HEK293 (cell line): ENCODE measurements around the gene TTC33.

Experiments
- CTCF ChIA-PET: fragments of 350-600 bp; formaldehyde crosslinking; extraction: SDS; loops from one replicate; lab custom pipeline; 2021; ENCODE audit warnings: antibody characterized with exemption; lab: Yijun Ruan, JAX
- POLR2A ChIA-PET: fragments of 300-600 bp; formaldehyde crosslinking; extraction: SDS; loops from one replicate; lab custom pipeline; 2020; ENCODE audit warnings: antibody characterized with exemption, inconsistent platforms; lab: Yijun Ruan, JAX
- H3K27ac ChIP-seq: fragments of 200-500 bp; sonication (Bioruptor generic); 2 replicates; pipeline ENCODE4 v1.5.1; 2014; ENCODE audit warnings: low read depth, low read length, control low read depth, inconsistent platforms; ENCODE audit errors: extremely low read depth
- H3K36me3 ChIP-seq, 2 experiments: fragments of 200-500 bp in 1 of 2; sonication (Bioruptor generic) in 1 of 2; 1 replicate in 1 of 2; 2 replicates in 1 of 2; pipeline ENCODE4 v1.5.1; 2014 to 2017; ENCODE audit warnings: inconsistent platforms in 2 of 2, low read length in 2 of 2; ENCODE audit not compliant: control insufficient read depth in 2 of 2, insufficient read depth in 1 of 2
- H3K4me1 ChIP-seq: fragments of 200-500 bp; sonication (Bioruptor generic); 2 replicates; pipeline ENCODE4 v1.5.1; 2014; ENCODE audit warnings: mild to moderate bottlenecking, low read length, inconsistent platforms; ENCODE audit not compliant: control insufficient read depth, insufficient read depth
- H3K4me3 ChIP-seq: 2 replicates; pipeline ENCODE4 v1.5.1; 2011; ENCODE audit warnings: low read depth, mild to moderate bottlenecking, control low read depth, low read length, moderate library complexity
- H3K9me3 ChIP-seq: fragments of 200-500 bp; sonication (Bioruptor generic); 2 replicates; pipeline ENCODE4 v1.5.1; 2014; ENCODE audit warnings: low read depth, low read length, inconsistent platforms; ENCODE audit not compliant: control insufficient read depth, insufficient read depth
- IKZF3 ChIP-seq: fragments of 450-650 bp; IDR thresholded peaks from 2 replicates; pipeline ENCODE4 v1.5.0; 2018; ENCODE audit warnings: missing biosample characterization, mild to moderate bottlenecking, missing genetic modification characterization, moderate library complexity
- KLF16 ChIP-seq: fragments of 450-650 bp; formaldehyde crosslinking; IDR thresholded peaks from 2 replicates; pipeline ENCODE4 v1.5.1; 2017; ENCODE audit warnings: missing biosample characterization, missing genetic modification characterization
- WT1 ChIP-seq: fragments of 450-650 bp; formaldehyde crosslinking; IDR thresholded peaks from 2 replicates; pipeline ENCODE4 v1.5.1; 2016; ENCODE audit warnings: missing biosample characterization, missing genetic modification characterization
- ZFHX2 ChIP-seq: fragments of 450-650 bp; formaldehyde crosslinking; conservative IDR thresholded peaks from 2 replicates; pipeline ENCODE4 v1.5.1; 2016; ENCODE audit warnings: missing biosample characterization, missing genetic modification characterization
- ZIC2 ChIP-seq: fragments of 450-650 bp; formaldehyde crosslinking; IDR thresholded peaks from 2 replicates; pipeline ENCODE4 v1.5.1; 2016; ENCODE audit warnings: missing biosample characterization, missing genetic modification characterization
- ZNF114 ChIP-seq: fragments of 450-650 bp; formaldehyde crosslinking; IDR thresholded peaks from 2 replicates; pipeline ENCODE4 v1.5.0; 2017; ENCODE audit warnings: missing biosample characterization, missing genetic modification characterization
- ZNF146 ChIP-seq: fragments of 450-650 bp; formaldehyde crosslinking; IDR thresholded peaks from 2 replicates; pipeline ENCODE4 v1.5.1; 2016; ENCODE audit warnings: missing biosample characterization, missing genetic modification characterization
- ZNF169 ChIP-seq: fragments of 450-650 bp; formaldehyde crosslinking; IDR thresholded peaks from 2 replicates; pipeline ENCODE4 v1.5.1; 2016; ENCODE audit warnings: missing biosample characterization, missing genetic modification characterization
- ZNF350 ChIP-seq: fragments of 450-650 bp; formaldehyde crosslinking; IDR thresholded peaks from 2 replicates; pipeline ENCODE4 v1.5.0; 2017; ENCODE audit warnings: missing biosample characterization, mild to moderate bottlenecking, missing genetic modification characterization
- ZNF354C ChIP-seq: fragments of 450-650 bp; formaldehyde crosslinking; IDR thresholded peaks from 2 replicates; pipeline ENCODE4 v1.5.1; 2016; ENCODE audit warnings: missing biosample characterization, missing genetic modification characterization, low read depth, borderline replicate concordance
- ZNF366 ChIP-seq: fragments of 450-650 bp; formaldehyde crosslinking; conservative IDR thresholded peaks from 2 replicates; pipeline ENCODE4 v1.5.1; 2016; ENCODE audit warnings: missing biosample characterization, missing genetic modification characterization
- ZNF37A ChIP-seq: fragments of 450-650 bp; IDR thresholded peaks from 2 replicates; pipeline ENCODE4 v1.5.1; 2018; ENCODE audit warnings: missing biosample characterization, missing genetic modification characterization
- ZNF394 ChIP-seq: fragments of 450-650 bp; formaldehyde crosslinking; IDR thresholded peaks from 2 replicates; pipeline ENCODE4 v1.5.1; 2016; ENCODE audit warnings: missing biosample characterization, missing genetic modification characterization, mild to moderate bottlenecking, moderate library complexity, borderline replicate concordance
- ZNF488 ChIP-seq: fragments of 450-650 bp; formaldehyde crosslinking; IDR thresholded peaks from 2 replicates; pipeline ENCODE4 v1.5.1; 2016; ENCODE audit warnings: missing biosample characterization, missing genetic modification characterization
- ZNF571 ChIP-seq: fragments of 450-650 bp; formaldehyde crosslinking; IDR thresholded peaks from 2 replicates; pipeline ENCODE4 v1.5.0; 2017; ENCODE audit warnings: missing biosample characterization, missing genetic modification characterization
- ZNF623 ChIP-seq: fragments of 450-650 bp; formaldehyde crosslinking; IDR thresholded peaks from 2 replicates; pipeline ENCODE4 v1.5.1; 2016; ENCODE audit warnings: missing biosample characterization, missing genetic modification characterization
- ZNF660 ChIP-seq: fragments of 450-650 bp; IDR thresholded peaks from 2 replicates; pipeline ENCODE4 v1.5.1; 2018; ENCODE audit warnings: missing biosample characterization, mild to moderate bottlenecking, missing genetic modification characterization
- ZNF664 ChIP-seq: fragments of 450-650 bp; formaldehyde crosslinking; IDR thresholded peaks from 2 replicates; pipeline ENCODE4 v1.5.1; 2016; ENCODE audit warnings: missing biosample characterization, missing genetic modification characterization
- ZNF677 ChIP-seq: fragments of 450-650 bp; IDR thresholded peaks from 2 replicates; pipeline ENCODE4 v1.5.0; 2018; ENCODE audit warnings: missing biosample characterization, mild to moderate bottlenecking, missing genetic modification characterization, moderate library complexity
- ZNF701 ChIP-seq: fragments of 450-650 bp; formaldehyde crosslinking; IDR thresholded peaks from 2 replicates; pipeline ENCODE4 v1.5.1; 2016; ENCODE audit warnings: missing biosample characterization, missing genetic modification characterization
- ZNF768 ChIP-seq: fragments of 450-650 bp; formaldehyde crosslinking; IDR thresholded peaks from 2 replicates; pipeline ENCODE4 v1.5.1; 2018; ENCODE audit warnings: missing biosample characterization, mild to moderate bottlenecking, missing genetic modification characterization
- ZNF830 ChIP-seq: fragments of 450-650 bp; IDR thresholded peaks from 2 replicates; pipeline ENCODE4 v1.5.0; 2018; ENCODE audit warnings: missing biosample characterization, missing genetic modification characterization, low read depth, mild to moderate bottlenecking, moderate library complexity
- ZSCAN23 ChIP-seq: fragments of 450-650 bp; formaldehyde crosslinking; IDR thresholded peaks from 2 replicates; pipeline ENCODE4 v1.5.1; 2016; ENCODE audit warnings: missing biosample characterization, missing genetic modification characterization
- TF ChIP-seq, protein P1 (sequence below): fragments of 450-650 bp; formaldehyde crosslinking; IDR thresholded peaks from 2 replicates; pipeline ENCODE4 v1.5.1; 2016; ENCODE audit warnings: missing biosample characterization, missing genetic modification characterization
- TF ChIP-seq, protein P2 (sequence below): fragments of 450-650 bp; formaldehyde crosslinking; IDR thresholded peaks from 2 replicates; pipeline ENCODE4 v1.5.1; 2016; ENCODE audit warnings: missing biosample characterization, missing genetic modification characterization
- TF ChIP-seq, protein P3 (sequence below): fragments of 450-650 bp; formaldehyde crosslinking; IDR thresholded peaks from 2 replicates; pipeline ENCODE4 v1.5.1; 2016; ENCODE audit warnings: missing biosample characterization, missing genetic modification characterization, borderline replicate concordance

The TTC33 gene

DNA sequence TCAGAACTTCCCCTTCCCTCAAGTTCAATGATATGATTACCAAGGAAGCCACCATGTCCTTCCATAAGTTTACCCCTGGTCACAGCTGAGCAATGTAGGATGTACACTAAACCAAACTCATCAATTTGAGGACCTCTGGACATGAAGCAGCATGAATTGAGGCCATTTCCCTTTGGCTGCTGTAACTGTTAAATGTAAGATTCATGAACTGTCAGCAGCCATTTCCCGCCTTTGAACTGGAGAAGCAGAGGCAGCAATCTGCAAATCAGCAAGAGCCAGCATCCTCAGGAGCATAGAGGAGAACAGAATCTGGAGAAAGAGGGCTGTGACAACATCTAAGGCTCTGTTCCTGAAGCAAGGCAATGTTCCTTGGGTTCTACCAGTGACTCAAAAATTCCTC lies 180.3 kb downstream of the TTC33 start:
- POLR2A ChIA-PET: no interaction called here
- TF ChIP-seq ZNF677 (tag by site-specific recombination) (no peak), ZNF394 (tag by site-specific recombination) (no peak), KLF16 (tag by site-specific recombination) (no peak), ZNF146 (tag by site-specific recombination) (no peak), ZNF830 (tag by site-specific recombination) (no peak), ZNF571 (no peak), ZNF354C (tag by site-specific recombination) (no peak), ZNF623 (tag by site-specific recombination) (no peak), ZNF768 (tag by site-specific recombination) (no peak), IKZF3 (tag by site-specific recombination) (no peak), ZNF660 (no peak), ZNF169 (tag by site-specific recombination) (no peak), ZFHX2 (tag by site-specific recombination) (no peak)
- TF ChIP-seq, protein P1, sequence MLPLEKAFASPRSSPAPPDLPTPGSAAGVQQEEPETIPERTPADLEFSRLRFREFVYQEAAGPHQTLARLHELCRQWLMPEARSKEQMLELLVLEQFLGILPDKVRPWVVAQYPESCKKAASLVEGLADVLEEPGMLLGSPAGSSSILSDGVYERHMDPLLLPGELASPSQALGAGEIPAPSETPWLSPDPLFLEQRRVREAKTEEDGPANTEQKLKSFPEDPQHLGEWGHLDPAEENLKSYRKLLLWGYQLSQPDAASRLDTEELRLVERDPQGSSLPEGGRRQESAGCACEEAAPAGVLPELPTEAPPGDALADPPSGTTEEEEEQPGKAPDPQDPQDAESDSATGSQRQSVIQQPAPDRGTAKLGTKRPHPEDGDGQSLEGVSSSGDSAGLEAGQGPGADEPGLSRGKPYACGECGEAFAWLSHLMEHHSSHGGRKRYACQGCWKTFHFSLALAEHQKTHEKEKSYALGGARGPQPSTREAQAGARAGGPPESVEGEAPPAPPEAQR (tag by site-specific recombination): no peak
- TF ChIP-seq, protein P2, sequence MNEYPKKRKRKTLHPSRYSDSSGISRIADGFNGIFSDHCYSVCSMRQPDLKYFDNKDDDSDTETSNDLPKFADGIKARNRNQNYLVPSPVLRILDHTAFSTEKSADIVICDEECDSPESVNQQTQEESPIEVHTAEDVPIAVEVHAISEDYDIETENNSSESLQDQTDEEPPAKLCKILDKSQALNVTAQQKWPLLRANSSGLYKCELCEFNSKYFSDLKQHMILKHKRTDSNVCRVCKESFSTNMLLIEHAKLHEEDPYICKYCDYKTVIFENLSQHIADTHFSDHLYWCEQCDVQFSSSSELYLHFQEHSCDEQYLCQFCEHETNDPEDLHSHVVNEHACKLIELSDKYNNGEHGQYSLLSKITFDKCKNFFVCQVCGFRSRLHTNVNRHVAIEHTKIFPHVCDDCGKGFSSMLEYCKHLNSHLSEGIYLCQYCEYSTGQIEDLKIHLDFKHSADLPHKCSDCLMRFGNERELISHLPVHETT: no peak
- TF ChIP-seq, all 188 proteins: peak for 0
- no peaks in the 10 kb centered on the region for H3K9me3 ChIP-seq

DNA sequence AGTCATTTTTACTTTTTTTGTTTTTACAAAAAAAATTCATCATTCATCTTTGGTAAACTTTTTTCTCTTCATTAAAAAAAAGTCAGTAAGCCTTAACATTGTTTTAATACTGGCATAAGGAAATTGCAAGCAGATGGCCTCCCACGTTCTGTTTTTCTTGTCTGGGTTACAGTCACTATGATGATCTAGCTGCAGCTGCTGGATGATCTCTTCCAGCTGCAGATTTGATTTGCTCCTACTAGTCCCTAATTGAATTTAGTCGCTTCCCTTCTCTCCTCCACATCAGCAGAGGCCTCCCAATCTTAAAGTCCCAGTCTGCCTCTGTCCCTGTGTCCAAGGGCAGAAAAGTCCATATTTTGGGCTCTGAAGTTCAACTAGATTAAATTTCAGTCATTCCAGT lies 182.8 kb downstream of the TTC33 start:
- no peak overlapping the region for H3K27ac ChIP-seq

More for the DNA sequence above, 180.3 kb downstream of the TTC33 start:
- Histone ChIP-seq H3K4me1 (no peaks in the 10 kb centered on the region), H3K27ac (no peak overlapping the region), H3K4me3 (no peak overlapping the region), H3K36me3 (no peaks in the 10 kb centered on the region)
- CTCF ChIA-PET: no interaction called here

More for the DNA sequence above, 182.8 kb downstream of the TTC33 start:
- CTCF ChIA-PET: no interaction called here
- Histone ChIP-seq H3K4me1 (no peaks in the 10 kb centered on the region), H3K9me3 (no peaks in the 10 kb centered on the region), H3K36me3 (no peaks in the 10 kb centered on the region), H3K4me3 (no peak overlapping the region)
- TF ChIP-seq ZNF37A (no peak), WT1 (tag by site-specific recombination) (no peak), ZNF664 (no peak), ZNF488 (tag by site-specific recombination) (no peak), ZIC2 (tag by site-specific recombination) (no peak), ZNF701 (tag by site-specific recombination) (no peak), ZNF350 (tag by site-specific recombination) (no peak), ZNF114 (tag by site-specific recombination) (no peak), ZSCAN23 (tag by site-specific recombination) (no peak), ZNF366 (tag by site-specific recombination) (no peak)
- TF ChIP-seq, protein P3, sequence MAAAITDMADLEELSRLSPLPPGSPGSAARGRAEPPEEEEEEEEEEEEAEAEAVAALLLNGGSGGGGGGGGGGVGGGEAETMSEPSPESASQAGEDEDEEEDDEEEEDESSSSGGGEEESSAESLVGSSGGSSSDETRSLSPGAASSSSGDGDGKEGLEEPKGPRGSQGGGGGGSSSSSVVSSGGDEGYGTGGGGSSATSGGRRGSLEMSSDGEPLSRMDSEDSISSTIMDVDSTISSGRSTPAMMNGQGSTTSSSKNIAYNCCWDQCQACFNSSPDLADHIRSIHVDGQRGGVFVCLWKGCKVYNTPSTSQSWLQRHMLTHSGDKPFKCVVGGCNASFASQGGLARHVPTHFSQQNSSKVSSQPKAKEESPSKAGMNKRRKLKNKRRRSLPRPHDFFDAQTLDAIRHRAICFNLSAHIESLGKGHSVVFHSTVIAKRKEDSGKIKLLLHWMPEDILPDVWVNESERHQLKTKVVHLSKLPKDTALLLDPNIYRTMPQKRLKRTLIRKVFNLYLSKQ (tag by site-specific recombination): no peak
- POLR2A ChIA-PET: no interaction called here
